OCI-LY1 (cell line): ENCODE results near the gene EPN2.

Experiments
- H2AFZ ChIP-seq: fragments of 200-600 bp; sonication (generic), shearing (Covaris generic); 2 replicates; pipeline ENCODE4 v1.6.0; 2014; ENCODE audit warnings: antibody characterized with exemption, mild to moderate bottlenecking, low read length
- H3F3A ChIP-seq: fragments of 200-600 bp; sonication (generic), shearing (Covaris generic); 2 replicates; pipeline ENCODE4 v1.6.0; 2014; ENCODE audit warnings: mild to moderate bottlenecking, antibody characterized with exemption, low read length, moderate library complexity; ENCODE audit not compliant: insufficient read depth
- H3K27ac ChIP-seq: fragments of 200-600 bp; sonication (generic); 2 replicates; pipeline ENCODE4 v1.5.1; 2014; ENCODE audit warnings: low read length, mixed run types, mild to moderate bottlenecking, low read depth; ENCODE audit not compliant: poor library complexity, severe bottlenecking
- H3K27me3 ChIP-seq: fragments of 200-600 bp; sonication (generic); 2 replicates; pipeline ENCODE4 v1.6.0; 2014; ENCODE audit warnings: antibody characterized with exemption, mild to moderate bottlenecking, low read length, moderate library complexity; ENCODE audit not compliant: insufficient read depth
- H3K36me3 ChIP-seq: fragments of 200-600 bp; sonication (generic); 2 replicates; pipeline ENCODE4 v1.6.1; 2014; ENCODE audit warnings: mild to moderate bottlenecking, antibody characterized with exemption, low read length, moderate library complexity, mixed read lengths; ENCODE audit not compliant: insufficient read depth
- H3K4me1 ChIP-seq: fragments of 200-600 bp; sonication (generic); 2 replicates; pipeline ENCODE4 v1.5.1; 2014; ENCODE audit warnings: mild to moderate bottlenecking, low read length, moderate library complexity; ENCODE audit not compliant: insufficient read depth, severe bottlenecking
- H3K4me2 ChIP-seq: fragments of 200-600 bp; sonication (generic), shearing (Covaris generic); 2 replicates; pipeline ENCODE4 v1.6.1; 2014; ENCODE audit warnings: low read length
- H3K4me3 ChIP-seq: fragments of 200-600 bp; sonication (generic); 2 replicates; pipeline ENCODE4 v1.5.1; 2014; ENCODE audit warnings: low read length, low read depth, mild to moderate bottlenecking, mixed read lengths; ENCODE audit not compliant: poor library complexity, severe bottlenecking
- H3K79me2 ChIP-seq: fragments of 200-600 bp; shearing (Covaris generic); 2 replicates; pipeline ENCODE4 v1.6.1; 2016; ENCODE audit warnings: mixed run types, low read length, mixed read lengths; ENCODE audit not compliant: insufficient read depth
- H3K9ac ChIP-seq: fragments of 200-600 bp; sonication (generic), shearing (Covaris generic); 2 replicates; pipeline ENCODE4 v1.6.1; 2014; ENCODE audit warnings: mild to moderate bottlenecking, low read length, mixed read lengths
- H3K9me2 ChIP-seq: fragments of 200-600 bp; sonication (generic), shearing (Covaris generic); 2 replicates; pipeline ENCODE4 v1.6.1; 2014; ENCODE audit warnings: low read depth, mild to moderate bottlenecking, low read length, mixed read lengths
- H3K9me3 ChIP-seq: fragments of 200-600 bp; shearing (Covaris generic); 2 replicates; pipeline ENCODE4 v1.6.1; 2014; ENCODE audit warnings: low read length, mixed read lengths
- H4K20me1 ChIP-seq: fragments of 200-600 bp; sonication (generic), shearing (Covaris generic); 2 replicates; pipeline ENCODE4 v1.6.0; 2016; ENCODE audit warnings: mild to moderate bottlenecking, low read length; ENCODE audit not compliant: insufficient read depth
- EZH2 ChIP-seq: fragments of 200-600 bp; sonication (generic), shearing (Covaris generic); IDR thresholded peaks from 2 replicates; pipeline ENCODE4 v1.8.0; 2017; ENCODE audit warnings: borderline replicate concordance, mixed run types, mild to moderate bottlenecking, antibody characterized with exemption, low read length, moderate library complexity, mixed read lengths
- TF ChIP-seq, protein P1 (sequence below): fragments of 200-600 bp; sonication (generic), shearing (Covaris generic); IDR thresholded peaks from 2 replicates; pipeline ENCODE4 v1.5.1; 2017; ENCODE audit warnings: mild to moderate bottlenecking, antibody characterized with exemption, low read length, moderate library complexity, mixed read lengths

The EPN2 gene

GRCh38 chr17:19311016-19311415, 73.8 kb downstream of the EPN2 start:
- no peak overlapping the region for H3K9ac ChIP-seq
- no peak overlapping the region for H2AFZ ChIP-seq
- H3K27me3 ChIP-seq, result 0 out of 2 replicates have a peak, but pooled peaks cover 6% of the 10 kb centered on the region
- H3K9me2 ChIP-seq, result no peaks in the 10 kb centered on the region
- TF ChIP-seq, protein P1, sequence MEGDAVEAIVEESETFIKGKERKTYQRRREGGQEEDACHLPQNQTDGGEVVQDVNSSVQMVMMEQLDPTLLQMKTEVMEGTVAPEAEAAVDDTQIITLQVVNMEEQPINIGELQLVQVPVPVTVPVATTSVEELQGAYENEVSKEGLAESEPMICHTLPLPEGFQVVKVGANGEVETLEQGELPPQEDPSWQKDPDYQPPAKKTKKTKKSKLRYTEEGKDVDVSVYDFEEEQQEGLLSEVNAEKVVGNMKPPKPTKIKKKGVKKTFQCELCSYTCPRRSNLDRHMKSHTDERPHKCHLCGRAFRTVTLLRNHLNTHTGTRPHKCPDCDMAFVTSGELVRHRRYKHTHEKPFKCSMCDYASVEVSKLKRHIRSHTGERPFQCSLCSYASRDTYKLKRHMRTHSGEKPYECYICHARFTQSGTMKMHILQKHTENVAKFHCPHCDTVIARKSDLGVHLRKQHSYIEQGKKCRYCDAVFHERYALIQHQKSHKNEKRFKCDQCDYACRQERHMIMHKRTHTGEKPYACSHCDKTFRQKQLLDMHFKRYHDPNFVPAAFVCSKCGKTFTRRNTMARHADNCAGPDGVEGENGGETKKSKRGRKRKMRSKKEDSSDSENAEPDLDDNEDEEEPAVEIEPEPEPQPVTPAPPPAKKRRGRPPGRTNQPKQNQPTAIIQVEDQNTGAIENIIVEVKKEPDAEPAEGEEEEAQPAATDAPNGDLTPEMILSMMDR, result no peak
- TF ChIP-seq EZH2, result no peak
- peaks cover 39% of the 10 kb centered on the region for H3K4me1 ChIP-seq
- H3K4me3 ChIP-seq, result no peak overlapping the region
- H3K36me3 ChIP-seq, result no peaks in the 10 kb centered on the region; the same call in 1 of the 2 replicates
- H4K20me1 ChIP-seq, result no peaks in the 10 kb centered on the region
- no peaks in the 10 kb centered on the region for H3K79me2 ChIP-seq
- H3F3A ChIP-seq, result no peaks in the 10 kb centered on the region
- H3K9me3 ChIP-seq, result no peaks in the 10 kb centered on the region
- H3K27ac ChIP-seq, result no peak overlapping the region
- no peak overlapping the region for H3K4me2 ChIP-seq

- peaks cover 33% of the 10 kb centered on the region for H3K4me1 ChIP-seq
- H3K79me2 ChIP-seq, result no peaks in the 10 kb centered on the region
- H3K9me3 ChIP-seq, result no peaks in the 10 kb centered on the region
- no peak overlapping the region for H3K4me3 ChIP-seq
- no peaks in the 10 kb centered on the region for H3F3A ChIP-seq
- H4K20me1 ChIP-seq, result no peaks in the 10 kb centered on the region
- H3K36me3 ChIP-seq, result no peaks in the 10 kb centered on the region; the same call in 1 of the 2 replicates
- H3K27ac ChIP-seq, result no peak overlapping the region
- TF ChIP-seq, protein P1, result no peak
- no peak for TF ChIP-seq EZH2
- no peak overlapping the region for H3K4me2 ChIP-seq
- H3K9me2 ChIP-seq, result no peaks in the 10 kb centered on the region
- 0 out of 2 replicates have a peak, but pooled peaks cover 6% of the 10 kb centered on the region for H3K27me3 ChIP-seq
- H2AFZ ChIP-seq, result no peak overlapping the region
- no peak overlapping the region for H3K9ac ChIP-seq
Measured at GRCh38 chr17:19311421-19312215, 74.5 kb downstream of the EPN2 start.

DNA sequence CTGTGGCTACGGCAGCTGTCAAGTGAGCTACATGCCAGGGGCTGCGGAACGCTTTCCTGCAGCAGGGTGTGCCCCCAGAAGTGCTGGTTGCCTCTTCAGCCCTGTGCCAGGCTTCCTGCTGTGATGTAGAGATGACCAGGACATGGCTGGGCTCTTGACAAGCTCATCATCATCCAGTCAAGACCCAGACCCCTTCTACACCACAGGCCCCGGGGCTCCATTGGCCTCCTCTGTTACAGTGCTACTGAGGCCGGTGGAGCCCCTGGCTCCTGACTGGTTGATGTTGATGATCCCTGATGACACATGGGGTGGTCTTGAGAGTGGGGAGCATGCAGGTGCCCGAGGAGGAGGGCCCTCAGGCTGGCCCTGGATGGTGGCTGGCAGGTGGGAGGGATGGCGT, 75.2 kb downstream of the EPN2 start:
- Histone ChIP-seq H3K9me2 (no peaks in the 10 kb centered on the region), H3K4me1 (peaks cover 32% of the 10 kb centered on the region), H3K27ac (no peak overlapping the region)

More for the DNA sequence above, 75.2 kb downstream of the EPN2 start:
- no peaks in the 10 kb centered on the region for H3F3A ChIP-seq
- H3K4me2 ChIP-seq, result no peak overlapping the region
- H3K36me3 ChIP-seq, result no peaks in the 10 kb centered on the region; the same call in 1 of the 2 replicates
- TF ChIP-seq, protein P1, result no peak
- no peak for TF ChIP-seq EZH2
- H3K27me3 ChIP-seq, result 0 out of 2 replicates have a peak, but pooled peaks cover 6% of the 10 kb centered on the region
- no peak overlapping the region for H2AFZ ChIP-seq
- no peak overlapping the region for H3K4me3 ChIP-seq
- H3K9ac ChIP-seq, result no peak overlapping the region
- no peaks in the 10 kb centered on the region for H3K79me2 ChIP-seq
- H3K9me3 ChIP-seq, result no peaks in the 10 kb centered on the region
- no peaks in the 10 kb centered on the region for H4K20me1 ChIP-seq
